GM12878 (cell line): Measurements from ENCODE around the gene CCDC71. TPM values are rescaled to one million over a fixed set of nuclear protein-coding genes. Genes with fewer than 3 reads are reported as not detected.

Source experiments
- ATAC-seq: fragments of 200-7000 bp; cut with Tn5 transposase; 3 replicates; pipeline ENCODE4 v1.9.1; 2020; ENCODE audit warnings: mild to moderate bottlenecking, moderate library complexity
- BruUV-seq: library from RNA; stranded (reverse); fragments of 400-500 nt; replicated peaks from 2 replicates; lab custom pipeline; 2021; lab: Mats Ljungman, UMichigan
- CTCF ChIA-PET: fragments of 300-600 bp; sonication (Branson Sonifier 250); formaldehyde crosslinking; extraction: SDS; loops from one replicate; lab custom pipeline; 2021; ENCODE audit warnings: inconsistent platforms; lab: Yijun Ruan, JAX
- POLR2A ChIA-PET: fragments of 350-600 bp; formaldehyde crosslinking; extraction: SDS; loops from one replicate; lab custom pipeline; 2021; ENCODE audit warnings: inconsistent platforms; lab: Charles Lee
- RAD21 ChIA-PET: fragments of 300-600 bp; sonication (Branson Sonifier 250); formaldehyde crosslinking; loops from one replicate; lab custom pipeline; 2023; ENCODE audit warnings: antibody characterized with exemption; ENCODE audit not compliant: unreplicated experiment; lab: Charles Lee
- SMC1A ChIA-PET: fragments of 300-600 bp; sonication (Branson Sonifier 250); formaldehyde crosslinking; loops from one replicate; lab custom pipeline; 2023; ENCODE audit not compliant: unreplicated experiment, uncharacterized antibody; lab: Charles Lee
- DNase-seq: peaks from one replicate; pipeline ENCODE4 v3.0.0-alpha.2; 2011; ENCODE audit warnings: low read depth, low spot score
- FAIRE-seq: peaks from 3 replicates; lab custom pipeline; 2011; peaks lifted over from hg19 to GRCh38; lab: Jason Lieb, UNC
- H2AFZ ChIP-seq: 2 replicates; pipeline ENCODE4 v1.6.0; 2011; ENCODE audit warnings: low read depth, low read length, control low read depth; ENCODE audit not compliant: control insufficient read depth
- H3K27ac ChIP-seq: 2 replicates; pipeline ENCODE4 v1.5.1; 2011; ENCODE audit warnings: control low read depth; ENCODE audit not compliant: control insufficient read depth, insufficient read depth
- H3K27me3 ChIP-seq, 2 experiments: replicated peaks in 1 of 2; 2 replicates each; pipeline versions ENCODE4 v1.6.0 to v1.6.1; 2011; ENCODE audit warnings: low read length in 1 of 2; ENCODE audit not compliant: control insufficient read depth in 2 of 2, insufficient read depth in 2 of 2
- H3K36me3 ChIP-seq, 2 experiments: 2 replicates each; pipeline ENCODE4 v1.5.1; 2011; ENCODE audit warnings: low read length in 1 of 2; ENCODE audit not compliant: control insufficient read depth in 2 of 2, insufficient read depth in 2 of 2
- H3K4me1 ChIP-seq: 2 replicates; pipeline ENCODE4 v1.6.1; 2011; ENCODE audit warnings: mild to moderate bottlenecking, low read length, moderate library complexity, mixed read lengths; ENCODE audit not compliant: control insufficient read depth, insufficient read depth
- H3K4me2 ChIP-seq: 2 replicates; pipeline ENCODE4 v1.6.0; 2011; ENCODE audit warnings: control low read depth; ENCODE audit not compliant: control insufficient read depth, insufficient read depth
- H3K4me3 ChIP-seq: fragments of 200-600 bp; sonication (generic); 2 replicates; pipeline ENCODE4 v1.5.1; 2016
- H3K79me2 ChIP-seq: 2 replicates; pipeline ENCODE4 v1.6.0; 2011; ENCODE audit warnings: low read length; ENCODE audit not compliant: control insufficient read depth, insufficient read depth
- H3K9ac ChIP-seq: 2 replicates; pipeline ENCODE4 v1.8.0; 2011; ENCODE audit warnings: low read length, control low read depth, mixed read lengths; ENCODE audit not compliant: control insufficient read depth, insufficient read depth
- H3K9me3 ChIP-seq: replicated peaks from 3 replicates; pipeline ENCODE4 v1.5.1; 2011; ENCODE audit warnings: mild to moderate bottlenecking, low read length; ENCODE audit not compliant: control insufficient read depth, insufficient read depth
- H4K20me1 ChIP-seq: 2 replicates; pipeline ENCODE4 v1.6.0; 2011; ENCODE audit not compliant: control insufficient read depth, insufficient read depth
- ASH2L ChIP-seq: fragments of 300-600, 200-600 bp; sonication (generic); IDR thresholded peaks from 2 replicates; pipeline ENCODE4 v1.6.1; 2017; ENCODE audit warnings: low read depth, mild to moderate bottlenecking, borderline replicate concordance
- BMI1 ChIP-seq: fragments of 450-650 bp; IDR thresholded peaks from 2 replicates; pipeline ENCODE4 v1.6.1; 2016; ENCODE audit warnings: mild to moderate bottlenecking, moderate library complexity, borderline replicate concordance
- BRCA1 ChIP-seq: IDR thresholded peaks from 2 replicates; pipeline ENCODE4 v1.6.1; 2011; ENCODE audit warnings: low read depth, low read length, improper control_type of control experiment
- FOXK2 ChIP-seq: fragments of 450-650 bp; IDR thresholded peaks from 2 replicates; pipeline ENCODE4 v1.6.1; 2017; ENCODE audit warnings: mild to moderate bottlenecking, moderate library complexity
- HSF1 ChIP-seq: fragments of 150-350 bp; IDR thresholded peaks from 2 replicates; pipeline ENCODE4 v1.6.1; 2014; ENCODE audit warnings: mild to moderate bottlenecking, low read depth, low read length
- IRF5 ChIP-seq: fragments of 450-650 bp; IDR thresholded peaks from 2 replicates; pipeline ENCODE4 v1.6.1; 2017; ENCODE audit warnings: borderline replicate concordance
- KLF5 ChIP-seq: fragments of 450-650 bp; IDR thresholded peaks from 2 replicates; pipeline ENCODE4 v1.6.1; 2014; ENCODE audit warnings: mild to moderate bottlenecking; ENCODE audit not compliant: partially characterized antibody
- MAX ChIP-seq: IDR thresholded peaks from 2 replicates; pipeline ENCODE4 v1.6.1; 2012; ENCODE audit warnings: low read depth, low read length, improper control_type of control experiment
- MTA3 ChIP-seq: IDR thresholded peaks from 2 replicates; pipeline ENCODE4 v1.6.1; 2012; ENCODE audit warnings: low read length, inconsistent platforms, borderline replicate concordance
- REST ChIP-seq: IDR thresholded peaks from 2 replicates; pipeline ENCODE4 v1.6.1; 2012; ENCODE audit warnings: mild to moderate bottlenecking, low read depth, low read length
- SIN3A ChIP-seq: IDR thresholded peaks from 2 replicates; pipeline ENCODE4 v1.6.1; 2012; ENCODE audit warnings: low read depth, low read length, improper control_type of control experiment
- TARDBP ChIP-seq: IDR thresholded peaks from 2 replicates; pipeline ENCODE4 v1.6.1; 2016; ENCODE audit warnings: borderline replicate concordance
- TBL1XR1 ChIP-seq: IDR thresholded peaks from 2 replicates; pipeline ENCODE4 v1.6.1; 2012; ENCODE audit warnings: low read depth, low read length, improper control_type of control experiment
- ZNF622 ChIP-seq: fragments of 450-650 bp; IDR thresholded peaks from 2 replicates; pipeline ENCODE4 v1.6.1; 2017; ENCODE audit warnings: mild to moderate bottlenecking, inconsistent platforms
- ZNF687 ChIP-seq: fragments of 450-650 bp; IDR thresholded peaks from 2 replicates; pipeline ENCODE4 v1.6.1; 2017; ENCODE audit warnings: mild to moderate bottlenecking, moderate library complexity
- WGBS: methylation state at CpG from one replicate; pipeline ENCODE4 v1.1.6; 2016; ENCODE audit warnings: low lambda C conversion rate; ENCODE audit not compliant: insufficient replicate concordance, insufficient coverage; ENCODE audit errors: missing lambda C conversion rate; 5-methylcytosine and 5-hydroxymethylcytosine counted together
- in situ Hi-C: fragments of 300-500 bp; cut with MboI; formaldehyde crosslinking; loops from 9 replicates; pipeline ENCODE4 v1.14.3; 2018; ENCODE audit warnings: mixed read lengths
- intact Hi-C: fragments of 100-400 bp; cut with micrococcal nuclease; formaldehyde crosslinking; loops from one replicate; pipeline ENCODE4 v1.14.2; 2022; ENCODE audit not compliant: unreplicated experiment
- polyA plus RNA-seq, 11 experiments: library from polyadenylated mRNA; depleted of rRNA in 4 of 11; unstranded in 6 of 11; stranded (reverse) in 5 of 11; fragments of >200 nt; fragmentation: Nextera tagmentation in 4 of 11; fragmentation: Illumina TruSeq in 1 of 11; extraction: Ambion mirVana in 4 of 11; extraction: Trizol in 1 of 11; gene quantifications; 1 replicate in 1 of 11; 2 replicates in 10 of 11; pipeline versions ENCODE4 v1.2.1 to v1.2.3, GENCODE V29; 2011 to 2016; ENCODE audit warnings: inconsistent platforms in 2 of 11, missing spikeins in 2 of 11, low read depth in 1 of 11
- total RNA-seq, 4 experiments: library from RNA; depleted of rRNA in 3 of 4; stranded (reverse); fragments of >200 nt in 3 of 4; fragmentation: Illumina TruSeq in 1 of 4; extraction: Trizol in 1 of 4; gene quantifications; 2 replicates each; pipeline versions ENCODE4 v1.2.1 to v1.2.3, GENCODE V29; 2013 to 2021

Gene CCDC71
- total and polyA plus RNA-seq, 10 of the 15 experiments (the other 5 are each of a cell fraction or from before 2014, with no cell fraction given) = 0.20 to 38.0 (median 16.1) TPM

GRCh38 chr3:49132073-49132436 lies 34.1 kb downstream of the CCDC71 start:
- no peaks in the 10 kb centered on the region for H3K9me3 ChIP-seq
- DNase-seq (no peak), FAIRE-seq (no peak), ATAC-seq (no peak)
- H3K4me2 ChIP-seq = no peak overlapping the region
- in situ Hi-C loops (no loop called here), intact Hi-C loops (no loop called here)
- no peaks in the 10 kb centered on the region for H3K79me2 ChIP-seq
- RAD21 ChIA-PET = no interaction called here
- CTCF ChIA-PET = interaction anchor here (0.6 to 1.0 kb wide), 2 partner anchors 144 to 298 kb away, joined by 3 to 8 read pairs; no protein-coding TSS in a partner anchor
- H4K20me1 ChIP-seq = no peaks in the 10 kb centered on the region
- no peak overlapping the region for H2AFZ ChIP-seq
- POLR2A ChIA-PET = no interaction called here
- H3K27me3 ChIP-seq = peaks cover 3 to 4% of the 10 kb centered on the region in 2 experiments; a peak in 2 of 4 replicates
- no TSS peak for BruUV-seq
- no peak overlapping the region for H3K9ac ChIP-seq
- H3K4me1 ChIP-seq = no peaks in the 10 kb centered on the region
- no peaks in the 10 kb centered on the region for H3K36me3 ChIP-seq
- 62% methylated on average over 9 of the region's 9 CpGs for WGBS
- no peak overlapping the region for H3K4me3 ChIP-seq
- H3K27ac ChIP-seq = no peak overlapping the region
- SMC1A ChIA-PET = no interaction called here
- TF ChIP-seq IRF5 (no peak), REST (no peak), ASH2L (no peak), MAX (no peak), SIN3A (no peak), MTA3 (no peak), TBL1XR1 (no peak), TARDBP (no peak), HSF1 (no peak), FOXK2 (no peak), ZNF622 (no peak), ZNF687 (no peak), BRCA1 (no peak), KLF5 (no peak), BMI1 (no peak)
